A549 (cell line): ENCODE results near the gene CCDC190. TPM values are rescaled to one million over a fixed set of nuclear protein-coding genes. Genes with fewer than 3 reads are reported as not detected.

Experiments used
- ATAC-seq, 2 experiments: fragments of 200-7000 bp in 1 of 2; fragments of >200 bp in 1 of 2; cut with Nextera tagmentation in 1 of 2; cut with Tn5 transposase in 1 of 2; 3 replicates each; pipeline versions ENCODE4 v1.8.0 to v1.9.1; 2018 to 2020; ENCODE audit warnings: mild to moderate bottlenecking in 1 of 2, moderate library complexity in 1 of 2
- CTCF ChIA-PET: fragments of 300-600 bp; sonication (Branson Sonifier 250); formaldehyde crosslinking; extraction: SDS; loops from one replicate; lab custom pipeline; 2021; ENCODE audit warnings: antibody characterized with exemption, inconsistent platforms; lab: Yijun Ruan, JAX
- POLR2A ChIA-PET: fragments of 350-600 bp; formaldehyde crosslinking; extraction: SDS; loops from one replicate; lab custom pipeline; 2021; ENCODE audit warnings: antibody characterized with exemption, inconsistent platforms; lab: Yijun Ruan, JAX
- DNase-seq, 2 experiments: peaks; one replicate each; pipeline versions ENCODE4 v3.0.0 to v3.0.0-alpha.2; 2011 to 2016; ENCODE audit warnings: low read depth in 1 of 2, low spot score in 1 of 2
- FAIRE-seq: peaks from 2 replicates; lab custom pipeline; 2011; peaks lifted over from hg19 to GRCh38; lab: Jason Lieb, UNC
- H3K27ac ChIP-seq, 2 experiments: fragments of >200 bp; sonication (Bioruptor Twin); formaldehyde crosslinking; 3 replicates each; pipeline ENCODE4 v1.5.1; 2016 to 2017
- H3K4me1 ChIP-seq: fragments of >200 bp; sonication (Bioruptor Twin); formaldehyde crosslinking; 3 replicates; pipeline ENCODE4 v1.6.1; 2016
- H3K4me2 ChIP-seq: fragments of >200 bp; sonication (Bioruptor Twin); formaldehyde crosslinking; 3 replicates; pipeline ENCODE4 v1.6.1; 2016
- H3K4me3 ChIP-seq: fragments of >200 bp; sonication (Bioruptor Twin); formaldehyde crosslinking; 3 replicates; pipeline ENCODE4 v1.5.1; 2016
- H3K9me3 ChIP-seq: fragments of >200 bp; sonication (Bioruptor Twin); formaldehyde crosslinking; 3 replicates; pipeline ENCODE4 v1.6.1; 2016
- CBX2 ChIP-seq: fragments of 200-600 bp; sonication (generic); IDR thresholded peaks from 2 replicates; pipeline ENCODE4 v1.6.1; 2016; ENCODE audit warnings: low read depth, mild to moderate bottlenecking, borderline replicate concordance
- CTCF ChIP-seq: fragments of >200 bp; sonication (Bioruptor Twin); formaldehyde crosslinking; IDR thresholded peaks from 3 replicates; pipeline ENCODE4 v1.5.1; 2016
- EHMT2 ChIP-seq: fragments of 200-600 bp; sonication (generic); IDR thresholded peaks from 2 replicates; pipeline ENCODE4 v1.6.1; 2016; ENCODE audit warnings: antibody characterized with exemption, low read depth, mild to moderate bottlenecking, moderate library complexity
- ELK1 ChIP-seq: fragments of 150-350 bp; IDR thresholded peaks from 2 replicates; pipeline ENCODE4 v1.6.1; 2014; ENCODE audit warnings: low read depth, mild to moderate bottlenecking, low read length
- EP300 ChIP-seq, 2 experiments: fragments of >200 bp; sonication (Bioruptor Twin); formaldehyde crosslinking; IDR thresholded peaks; 2 replicates in 1 of 2; 3 replicates in 1 of 2; pipeline ENCODE4 v1.6.1; 2016 to 2017
- FOSL2 ChIP-seq, 2 experiments: fragments of 450-650 bp in 1 of 2; fragments of >200 bp in 1 of 2; sonication (Bioruptor Twin) in 1 of 2; formaldehyde crosslinking; IDR thresholded peaks; 2 replicates each; pipeline versions ENCODE4 v1.5.0 to v1.6.1; 2016 to 2020; ENCODE audit warnings: mild to moderate bottlenecking in 1 of 2, moderate library complexity in 1 of 2
- FOXS1 ChIP-seq: fragments of 250-450 bp; sonication (Bioruptor Pico); IDR thresholded peaks from 2 replicates; pipeline ENCODE4 v1.5.0; 2020; ENCODE audit warnings: mild to moderate bottlenecking, moderate library complexity
- GATA3 ChIP-seq: IDR thresholded peaks from 2 replicates; pipeline ENCODE4 v1.6.1; 2012; ENCODE audit warnings: borderline replicate concordance
- HOXB13 ChIP-seq: fragments of 250-450 bp; sonication (Bioruptor Pico); IDR thresholded peaks from 2 replicates; pipeline ENCODE4 v1.5.0; 2020; ENCODE audit warnings: low read depth, mild to moderate bottlenecking, moderate library complexity
- HOXB5 ChIP-seq: fragments of 250-450 bp; sonication (Bioruptor Pico); IDR thresholded peaks from 2 replicates; pipeline ENCODE4 v1.5.0; 2020; ENCODE audit warnings: mild to moderate bottlenecking, moderate library complexity
- JUN ChIP-seq, 2 experiments: fragments of >200 bp; sonication (Bioruptor Twin); formaldehyde crosslinking; IDR thresholded peaks; 2 replicates in 1 of 2; 3 replicates in 1 of 2; pipeline ENCODE4 v1.6.1; 2016 to 2017
- KDM1A ChIP-seq: fragments of 200-600 bp; sonication (generic); IDR thresholded peaks from 2 replicates; pipeline ENCODE4 v1.6.1; 2016; ENCODE audit warnings: low read depth, mild to moderate bottlenecking
- MAFK ChIP-seq: fragments of 450-650 bp; IDR thresholded peaks from 2 replicates; pipeline ENCODE4 v1.6.1; 2014; ENCODE audit not compliant: partially characterized antibody
- MAZ ChIP-seq: fragments of 150-350 bp; IDR thresholded peaks from 2 replicates; pipeline ENCODE4 v1.6.1; 2014; ENCODE audit warnings: antibody characterized with exemption, low read depth, low read length, borderline replicate concordance
- NR3C1 ChIP-seq: fragments of >200 bp; sonication (Bioruptor Twin); formaldehyde crosslinking; IDR thresholded peaks from 3 replicates; pipeline ENCODE4 v1.6.1; 2017
- POLR2AphosphoS2 ChIP-seq: conservative IDR thresholded peaks from 2 replicates; pipeline ENCODE4 v1.6.1; 2012; ENCODE audit warnings: low read length, improper control_type of control experiment, inconsistent platforms
- RARB ChIP-seq: fragments of 250-450 bp; sonication (Bioruptor Pico); IDR thresholded peaks from 2 replicates; pipeline ENCODE4 v1.8.0; 2021; ENCODE audit warnings: mild to moderate bottlenecking, moderate library complexity
- RCOR1 ChIP-seq: fragments of 150-350 bp; IDR thresholded peaks from 2 replicates; pipeline ENCODE4 v1.6.1; 2014; ENCODE audit warnings: antibody characterized with exemption, low read length, low read depth
- REST ChIP-seq: fragments of 200-600 bp; sonication (generic); IDR thresholded peaks from 2 replicates; pipeline ENCODE4 v1.6.1; 2016; ENCODE audit warnings: antibody characterized with exemption, mild to moderate bottlenecking, moderate library complexity
- RNF2 ChIP-seq: fragments of 200-600 bp; sonication (generic); IDR thresholded peaks from 2 replicates; pipeline ENCODE4 v1.6.1; 2016; ENCODE audit warnings: low read depth, mild to moderate bottlenecking, antibody characterized with exemption, moderate library complexity, borderline replicate concordance
- SMC3 ChIP-seq: fragments of >200 bp; sonication (Bioruptor Twin); formaldehyde crosslinking; IDR thresholded peaks from 3 replicates; pipeline ENCODE4 v1.6.1; 2018; ENCODE audit warnings: inconsistent platforms
- TP53 ChIP-seq: fragments of 250-450 bp; sonication (Bioruptor Pico); IDR thresholded peaks from 2 replicates; pipeline ENCODE4 v1.5.0; 2021; ENCODE audit warnings: mild to moderate bottlenecking, moderate library complexity
- ZSCAN20 ChIP-seq: fragments of 250-450 bp; sonication (Bioruptor Pico); IDR thresholded peaks from 2 replicates; pipeline ENCODE4 v1.8.0; 2022; ENCODE audit warnings: mild to moderate bottlenecking, moderate library complexity
- WGBS: methylation state at CpG from one replicate; pipeline ENCODE4 v1.1.6; 2017; ENCODE audit errors: missing lambda C conversion rate; 5-methylcytosine and 5-hydroxymethylcytosine counted together
- polyA plus RNA-seq, 4 experiments: library from polyadenylated mRNA; depleted of rRNA in 3 of 4; stranded (reverse); fragments of >200 nt; fragmentation: RNase III in 1 of 4; extraction: RNeasy Plus Mini Kit Qiagen cat#74134 plus additional on column Dnase treatment in 1 of 4; gene quantifications; 2 replicates in 3 of 4; 3 replicates in 1 of 4; pipeline ENCODE4 v1.2.3, GENCODE V29; 2011 to 2017
- TF ChIP-seq, protein P1 (sequence below): IDR thresholded peaks from 2 replicates; pipeline ENCODE4 v1.6.1; 2012
- TF ChIP-seq, protein P2 (sequence below): fragments of 250-450 bp; sonication (Bioruptor Pico); IDR thresholded peaks from 2 replicates; pipeline ENCODE4 v1.5.0; 2021; ENCODE audit warnings: mild to moderate bottlenecking, moderate library complexity, borderline replicate concordance

CCDC190 gene
- polyA plus RNA-seq, 2 of the 4 experiments (the other 2 are of a cell fraction), result not detected

DNA sequence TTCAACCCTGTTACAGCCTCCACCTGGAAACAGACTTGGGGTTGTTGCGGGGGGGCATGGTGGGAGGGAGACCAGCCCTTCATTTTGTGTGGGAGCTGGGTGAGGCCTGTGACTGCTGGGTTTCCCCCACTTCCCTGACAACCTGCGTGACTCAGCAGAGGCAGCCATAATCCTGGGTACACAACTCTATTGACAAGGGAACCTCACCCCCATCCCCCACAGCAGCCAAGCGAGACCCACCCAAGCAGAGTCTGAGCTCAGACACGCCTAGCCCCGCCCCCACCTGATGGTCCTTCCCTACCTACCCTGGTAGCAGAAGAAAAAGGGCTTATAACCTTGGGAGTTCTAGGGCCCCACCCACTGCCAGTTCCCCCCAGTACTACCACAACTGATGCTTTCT is 8.0 kb upstream of the CCDC190 start:
- no peak overlapping the region for H3K4me2 ChIP-seq
- no peaks in the 10 kb centered on the region for H3K4me1 ChIP-seq
- CTCF ChIA-PET, result interaction anchor here (1.3 kb wide), 1 partner anchor 306 kb away, joined by 3 read pairs; no protein-coding TSS in a partner anchor
- DNase-seq (no peak), ATAC-seq (no peak), FAIRE-seq (no peak)
- TF ChIP-seq SMC3 (no peak), RNF2 (no peak), NR3C1 (no peak), HOXB5 (CRISPR knock-in tag) (no peak), FOXS1 (CRISPR knock-in tag) (no peak)
- TF ChIP-seq, protein P1, sequence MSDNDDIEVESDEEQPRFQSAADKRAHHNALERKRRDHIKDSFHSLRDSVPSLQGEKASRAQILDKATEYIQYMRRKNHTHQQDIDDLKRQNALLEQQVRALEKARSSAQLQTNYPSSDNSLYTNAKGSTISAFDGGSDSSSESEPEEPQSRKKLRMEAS, result no peak
- POLR2A ChIA-PET, result no interaction called here
- H3K9me3 ChIP-seq, result peaks cover 3% of the 10 kb centered on the region; the same call in 1 of the 3 replicates
- no peak overlapping the region for H3K27ac ChIP-seq
- no peak overlapping the region for H3K4me3 ChIP-seq
- WGBS, result 100% methylated on average over 1 of the region's 5 CpGs

GRCh38 chr1:162861625-162862024 is 650 bp upstream of the CCDC190 start:
- Histone ChIP-seq H3K4me1 (no peaks in the 10 kb centered on the region), H3K27ac (no peak overlapping the region), H3K4me2 (no peak overlapping the region), H3K9me3 (no peaks in the 10 kb centered on the region), H3K4me3 (no peak overlapping the region)
- ATAC-seq (no peak), FAIRE-seq (no peak), DNase-seq (no peak)
- POLR2A ChIA-PET, result no interaction called here
- no peak for TF ChIP-seq GATA3
- TF ChIP-seq FOSL2 (IDR thresholded peaks at IDR 0.05), result no peak
- no peak for TF ChIP-seq FOSL2 (CRISPR knock-in tag; IDR thresholded peaks at IDR 0.05)
- TF ChIP-seq EHMT2, result no peak
- TF ChIP-seq RARB (CRISPR knock-in tag), result no peak
- no peak for TF ChIP-seq RCOR1
- no peak for TF ChIP-seq JUN (IDR thresholded peaks at IDR 0.05)
- TF ChIP-seq HOXB13 (CRISPR knock-in tag), result no peak
- TF ChIP-seq ZSCAN20 (CRISPR knock-in tag), result no peak
- TF ChIP-seq, protein P1, result no peak
- no peak for TF ChIP-seq CBX2
- TF ChIP-seq, protein P2, sequence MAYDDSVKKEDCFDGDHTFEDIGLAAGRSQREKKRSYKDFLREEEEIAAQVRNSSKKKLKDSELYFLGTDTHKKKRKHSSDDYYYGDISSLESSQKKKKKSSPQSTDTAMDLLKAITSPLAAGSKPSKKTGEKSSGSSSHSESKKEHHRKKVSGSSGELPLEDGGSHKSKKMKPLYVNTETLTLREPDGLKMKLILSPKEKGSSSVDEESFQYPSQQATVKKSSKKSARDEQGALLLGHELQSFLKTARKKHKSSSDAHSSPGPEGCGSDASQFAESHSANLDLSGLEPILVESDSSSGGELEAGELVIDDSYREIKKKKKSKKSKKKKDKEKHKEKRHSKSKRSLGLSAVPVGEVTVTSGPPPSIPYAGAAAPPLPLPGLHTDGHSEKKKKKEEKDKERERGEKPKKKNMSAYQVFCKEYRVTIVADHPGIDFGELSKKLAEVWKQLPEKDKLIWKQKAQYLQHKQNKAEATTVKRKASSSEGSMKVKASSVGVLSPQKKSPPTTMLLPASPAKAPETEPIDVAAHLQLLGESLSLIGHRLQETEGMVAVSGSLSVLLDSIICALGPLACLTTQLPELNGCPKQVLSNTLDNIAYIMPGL (CRISPR knock-in tag), result no peak
- no peak for TF ChIP-seq POLR2AphosphoS2
- no peak for TF ChIP-seq REST
- no peak for TF ChIP-seq TP53 (CRISPR knock-in tag)
- TF ChIP-seq EP300 (IDR thresholded peaks at IDR 0.05), result no peak
- no peak for TF ChIP-seq MAFK
- no peak for TF ChIP-seq ELK1
- TF ChIP-seq CTCF, result no peak
- no peak for TF ChIP-seq KDM1A
- no peak for TF ChIP-seq MAZ
- CTCF ChIA-PET, result interaction anchor here (2.5 to 6.0 kb wide), 2 partner anchors 14 to 313 kb away, joined by 10 to 42 read pairs; no protein-coding TSS in a partner anchor
- WGBS, result 60% methylated on average over 5 of the region's 5 CpGs
